HG03045 (cell line): Measurements from ENCODE around the gene SYCE3.

Experiments used
- ATAC-seq: cut with Tn5 transposase; IDR thresholded peaks from one replicate; pipeline ENCODE4 v1.9.1; 2021; ENCODE audit warnings: mild to moderate bottlenecking, moderate library complexity; ENCODE audit not compliant: unreplicated experiment

The SYCE3 gene

GRCh38 chr22:50504369-50505211 lies 58.1 kb downstream of the SYCE3 start:
- no peak for ATAC-seq

GRCh38 chr22:50503475-50504145 lies 59.1 kb downstream of the SYCE3 start:
- ATAC-seq = no peak

GRCh38 chr22:50502628-50503474 lies 59.9 kb downstream of the SYCE3 start:
- no peak for ATAC-seq

- ATAC-seq = no peak
Measured at GRCh38 chr22:50502096-50502495, 60.6 kb downstream of the SYCE3 start.
